SHP77 (cell line): ENCODE results near the gene PHOX2B.
"Not testable (repeated sequence)": the region's sequence is repeated elsewhere in the genome, so short reads cannot be mapped to it uniquely, and the experiment has no call there.

ENCODE experiments used
- DNase-seq, 2 experiments: peaks; one replicate each; lab custom pipeline; 2025; lab: John Stamatoyannopoulos, UW

Gene PHOX2B

DNA sequence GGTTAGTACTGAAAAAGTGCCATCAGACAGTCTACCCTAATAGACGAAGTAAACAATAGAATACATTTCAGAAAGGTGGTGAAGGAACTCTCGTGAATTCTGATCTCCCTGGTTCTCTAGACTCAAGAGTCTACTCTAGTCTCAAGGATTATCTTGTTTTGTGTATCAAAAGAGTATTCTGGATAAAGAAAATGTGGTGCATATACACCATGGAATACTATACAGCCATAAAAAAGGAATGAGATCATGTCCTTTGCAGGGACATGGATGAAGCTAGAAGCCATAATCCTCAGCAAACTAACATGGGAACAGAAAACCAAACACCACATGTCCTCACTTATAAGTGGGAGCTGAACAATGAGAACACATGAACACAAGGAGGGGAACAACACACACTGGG lies 36.9 kb downstream of the PHOX2B start:
- not testable (repeated sequence) for DNase-seq

DNA sequence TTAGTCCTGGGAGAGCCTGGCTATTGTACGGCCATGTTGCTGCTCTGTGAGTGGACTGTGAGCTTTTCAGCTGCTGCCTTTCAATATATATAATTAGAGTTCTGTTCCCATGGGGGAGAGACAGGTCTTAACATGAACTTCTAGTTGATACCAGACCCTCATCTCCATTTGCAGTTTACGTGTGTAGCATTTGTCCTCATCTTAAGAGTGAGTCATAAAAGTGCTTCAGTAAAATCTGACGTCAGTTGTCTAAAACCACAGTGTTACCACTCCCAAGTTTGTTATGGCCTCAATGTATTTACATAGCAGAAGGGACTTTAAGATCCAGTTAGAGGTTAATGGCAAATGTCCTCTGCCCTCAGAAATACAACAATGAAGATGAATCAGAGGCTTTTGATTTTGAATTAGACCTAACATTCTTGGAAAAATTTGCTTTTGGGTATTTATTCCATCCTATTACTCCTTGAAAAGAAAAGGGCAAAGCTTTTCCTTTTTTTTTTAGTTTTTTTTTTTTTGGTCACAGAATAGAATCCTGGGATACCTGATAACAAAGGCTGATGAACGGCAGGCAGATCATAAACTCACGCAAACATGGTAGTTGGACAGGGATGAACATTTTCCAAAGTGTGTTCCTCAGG lies 38.6 kb downstream of the PHOX2B start:
- peak; percentile 38 to 39 for DNase-seq

DNA sequence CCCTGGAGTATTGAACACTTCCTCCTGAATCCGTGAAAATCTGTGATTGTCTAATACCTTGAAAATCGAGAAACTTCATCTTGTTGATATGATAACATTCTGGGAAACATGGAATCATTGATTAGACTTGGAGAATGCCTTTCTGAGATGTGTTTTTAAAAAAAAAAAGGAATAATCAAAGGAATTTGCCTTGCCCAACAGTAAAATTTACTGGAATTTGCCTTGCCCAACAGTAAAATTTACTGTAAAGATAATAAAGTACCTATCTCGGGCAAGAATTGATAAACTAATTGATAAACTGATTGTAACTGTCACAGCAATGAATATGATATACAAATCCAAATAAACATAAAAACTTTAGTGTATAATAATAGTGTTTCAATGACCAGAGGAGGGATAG lies 44.7 kb downstream of the PHOX2B start:
- no peak for DNase-seq

DNA sequence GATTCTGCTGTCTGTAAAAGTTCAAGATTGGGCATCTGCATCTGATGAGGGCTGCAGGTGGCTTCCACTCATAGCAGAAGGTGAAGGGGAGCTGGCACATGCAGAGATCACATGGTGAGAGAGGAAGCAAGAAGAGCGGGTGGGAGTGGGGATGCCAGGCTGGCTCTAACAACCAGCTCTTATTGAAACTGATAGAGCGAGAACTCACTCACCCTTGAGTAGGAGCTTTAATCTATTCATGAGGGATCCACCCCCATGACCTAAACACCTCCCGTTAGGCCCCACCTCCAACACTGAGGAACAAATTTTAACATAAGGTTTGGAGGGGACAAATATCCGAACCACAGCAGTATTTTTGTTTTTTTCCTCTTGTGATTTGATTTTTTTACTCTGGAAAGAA lies 45.8 kb downstream of the PHOX2B start:
- DNase-seq, result no peak

DNA sequence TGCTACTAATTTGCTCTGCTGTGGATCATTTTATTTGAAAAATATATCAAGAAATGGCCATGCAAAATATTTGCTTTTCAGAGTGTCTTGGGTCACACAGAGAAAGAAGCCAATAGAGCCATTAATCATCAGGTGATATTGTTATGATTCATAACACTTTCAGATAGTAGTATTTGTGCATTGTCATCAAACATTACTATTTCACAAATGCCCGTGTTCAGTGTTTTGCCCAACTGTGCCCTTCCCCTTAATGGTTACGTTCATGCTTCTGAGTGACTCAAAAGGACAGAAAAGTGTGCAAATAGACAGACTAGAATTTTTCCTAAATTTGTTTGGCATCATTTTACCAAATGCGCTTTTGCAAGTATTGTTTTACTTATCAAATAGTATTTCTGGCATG lies 46.5 kb downstream of the PHOX2B start:
- DNase-seq, result no peak

DNA sequence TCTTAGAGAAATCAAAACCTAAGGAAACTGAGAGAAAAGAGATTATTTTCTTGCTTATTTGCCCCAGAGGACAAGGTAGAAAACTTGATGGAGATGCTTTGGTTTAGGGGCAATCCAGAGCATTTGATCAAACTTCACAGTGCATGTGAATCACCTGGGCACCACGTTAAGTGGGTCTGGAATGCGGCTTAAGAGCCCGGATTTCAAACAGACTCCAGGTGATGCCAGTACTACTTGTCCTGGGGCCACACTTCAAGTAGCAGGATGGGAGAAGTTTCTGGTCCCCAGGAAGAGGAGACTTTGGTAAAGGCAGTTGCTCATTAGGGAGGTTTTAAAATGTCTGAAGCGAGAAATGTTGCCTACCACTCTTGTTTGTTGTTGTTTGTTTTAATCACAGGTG lies 51.8 kb downstream of the PHOX2B start:
- no peak for DNase-seq

DNA sequence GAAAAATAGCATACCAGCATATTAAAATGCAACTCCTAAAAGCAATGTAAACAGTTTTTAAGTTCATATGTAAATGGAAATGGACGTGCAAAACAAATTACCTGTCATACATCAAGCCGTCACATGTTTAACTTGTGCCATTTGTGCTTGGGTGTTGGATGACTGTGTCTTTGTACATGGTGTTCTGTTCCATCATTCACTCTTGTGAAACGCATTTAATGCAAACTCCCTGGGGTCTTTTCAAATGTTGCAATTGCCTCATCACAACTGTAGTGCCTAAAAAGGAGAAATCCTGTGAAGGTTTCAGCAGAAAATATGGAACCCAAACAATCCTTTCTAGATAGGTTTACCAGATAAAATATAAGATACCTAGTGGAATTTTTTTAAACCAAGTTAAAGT lies 52.4 kb downstream of the PHOX2B start:
- no peak for DNase-seq
